GM19397 (cell line): ENCODE results near the gene ACVR1.

Experiments used
- ATAC-seq: cut with Tn5 transposase; IDR thresholded peaks from one replicate; pipeline ENCODE4 v1.9.1; 2021; ENCODE audit warnings: mild to moderate bottlenecking, moderate library complexity; ENCODE audit not compliant: unreplicated experiment

Gene ACVR1

DNA sequence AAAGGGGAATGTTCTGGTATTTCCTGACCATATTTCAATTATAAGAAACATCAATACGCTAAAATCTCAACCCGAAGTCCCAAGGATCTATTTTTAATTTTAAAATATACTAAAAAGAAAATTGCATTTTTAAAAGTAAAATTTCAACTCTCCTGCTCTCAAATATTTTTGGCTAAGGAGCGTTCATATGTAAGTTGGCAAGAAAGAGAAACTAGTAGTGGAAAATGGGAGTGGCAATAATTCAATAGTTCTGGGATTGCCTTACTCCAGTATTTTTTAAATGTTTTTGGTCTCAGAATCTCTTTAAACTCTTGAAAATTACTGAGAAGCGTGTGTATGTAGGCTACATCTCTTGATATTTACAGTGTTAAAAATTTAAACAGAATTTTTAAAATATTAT lies 72.7 kb downstream of the ACVR1 start:
- ATAC-seq, result no peak

DNA sequence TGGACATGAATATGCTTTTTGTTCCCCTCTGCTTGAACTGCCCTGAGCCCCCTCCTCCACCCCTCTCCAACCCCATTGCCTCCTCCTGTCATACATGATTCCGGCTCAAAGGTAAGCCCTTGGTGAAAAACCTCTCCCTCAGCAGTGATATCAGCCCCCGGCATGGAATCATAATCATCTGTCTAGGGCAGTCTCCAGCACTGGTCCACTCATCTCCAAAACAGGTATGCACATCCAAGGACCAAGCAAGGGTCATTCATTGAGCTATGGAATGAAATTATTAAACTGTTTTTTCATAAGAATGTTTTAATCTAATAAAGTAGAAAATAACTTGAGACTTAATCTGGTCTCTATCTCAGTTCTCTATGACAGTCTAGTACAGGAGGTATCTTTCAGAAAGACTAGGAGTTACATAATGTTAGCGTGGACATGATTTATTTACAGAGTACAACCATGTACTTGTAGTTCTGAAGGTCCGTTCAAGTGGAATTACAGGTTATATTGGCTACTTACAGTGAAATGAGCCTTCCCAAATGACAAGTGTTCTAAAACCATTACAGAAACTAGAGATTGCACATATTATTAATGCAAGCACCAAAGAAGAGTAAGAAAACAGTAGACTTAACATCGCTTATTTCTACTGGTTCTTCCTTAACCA lies 75.2 kb downstream of the ACVR1 start:
- ATAC-seq, result no peak

DNA sequence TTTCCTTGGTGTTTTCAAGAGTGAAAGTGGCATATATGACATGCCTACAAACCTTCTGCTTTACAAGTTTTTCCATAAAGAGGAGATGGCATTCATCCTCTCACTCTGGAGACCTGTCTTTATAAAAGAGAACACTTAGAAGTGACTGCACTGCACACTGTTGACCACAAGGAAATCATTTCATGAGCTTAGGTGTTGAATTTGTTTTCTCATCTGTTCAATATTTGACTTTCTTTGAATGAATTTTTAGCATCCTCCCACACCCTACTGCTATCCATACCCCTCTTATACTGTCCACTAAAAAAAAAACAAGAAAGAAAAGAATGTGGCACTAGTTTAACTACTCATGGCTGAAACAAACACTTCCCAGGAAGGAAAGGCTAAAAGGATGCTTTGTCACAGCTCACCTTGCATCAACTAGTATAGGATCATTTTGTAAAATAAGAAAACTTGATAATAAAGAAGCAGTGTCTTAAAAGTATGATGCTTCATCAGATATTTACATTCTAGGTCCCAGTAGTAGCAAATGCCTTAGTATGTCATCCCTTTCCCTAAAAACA lies 83.0 kb downstream of the ACVR1 start:
- ATAC-seq, result no peak

DNA sequence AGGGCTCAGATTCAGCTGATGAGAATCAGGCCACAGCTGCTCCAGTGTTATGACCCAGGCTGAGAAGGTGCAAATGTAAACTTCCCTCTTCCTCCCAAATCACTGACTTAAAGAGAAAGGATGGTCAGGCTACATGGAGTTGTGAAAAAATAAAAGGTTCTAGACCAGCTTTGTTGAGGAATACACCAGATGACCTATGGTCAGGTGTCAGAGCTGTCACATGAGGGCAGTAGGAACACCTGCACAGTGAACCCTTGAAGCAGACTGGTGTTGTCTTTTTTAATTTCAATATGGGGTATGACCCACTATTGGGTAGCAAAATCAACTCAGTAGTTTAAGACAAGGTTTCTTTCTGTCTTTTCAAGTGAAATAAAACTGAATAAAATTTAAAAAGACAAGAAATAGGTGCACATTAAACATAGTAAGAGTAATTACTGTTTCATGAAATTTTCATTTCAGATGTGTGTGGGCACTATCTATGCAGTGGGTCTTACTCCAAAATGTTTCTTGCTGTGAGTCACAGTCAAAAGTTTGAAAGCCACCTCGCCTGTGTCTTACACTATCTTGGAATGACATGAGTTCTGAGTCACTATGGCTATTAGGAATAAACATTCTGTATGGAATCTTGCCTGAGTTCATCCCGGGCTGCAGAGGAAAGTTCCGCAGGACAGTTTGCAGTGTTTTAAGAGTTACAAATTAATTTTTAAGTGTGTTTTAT lies 83.6 kb downstream of the ACVR1 start:
- ATAC-seq, result no peak

DNA sequence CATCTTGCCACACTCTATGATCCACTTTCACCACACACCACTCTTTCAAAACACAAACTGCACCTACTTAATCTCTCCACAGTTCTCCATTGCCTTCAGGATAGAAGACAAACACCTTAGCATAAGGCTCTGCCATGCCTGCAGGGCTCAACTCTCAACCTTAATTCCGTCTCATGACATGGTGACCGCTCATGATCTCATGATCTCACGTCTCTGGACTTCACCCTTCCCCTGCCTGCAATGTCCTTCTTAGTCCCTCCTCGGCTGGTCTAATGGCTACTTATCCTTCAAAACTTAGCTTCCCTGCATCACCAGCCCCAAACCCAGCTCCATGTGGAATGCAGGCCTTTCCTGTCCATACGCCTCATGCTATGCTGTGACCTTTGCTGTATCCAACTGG lies 85.3 kb downstream of the ACVR1 start:
- ATAC-seq, result no peak

DNA sequence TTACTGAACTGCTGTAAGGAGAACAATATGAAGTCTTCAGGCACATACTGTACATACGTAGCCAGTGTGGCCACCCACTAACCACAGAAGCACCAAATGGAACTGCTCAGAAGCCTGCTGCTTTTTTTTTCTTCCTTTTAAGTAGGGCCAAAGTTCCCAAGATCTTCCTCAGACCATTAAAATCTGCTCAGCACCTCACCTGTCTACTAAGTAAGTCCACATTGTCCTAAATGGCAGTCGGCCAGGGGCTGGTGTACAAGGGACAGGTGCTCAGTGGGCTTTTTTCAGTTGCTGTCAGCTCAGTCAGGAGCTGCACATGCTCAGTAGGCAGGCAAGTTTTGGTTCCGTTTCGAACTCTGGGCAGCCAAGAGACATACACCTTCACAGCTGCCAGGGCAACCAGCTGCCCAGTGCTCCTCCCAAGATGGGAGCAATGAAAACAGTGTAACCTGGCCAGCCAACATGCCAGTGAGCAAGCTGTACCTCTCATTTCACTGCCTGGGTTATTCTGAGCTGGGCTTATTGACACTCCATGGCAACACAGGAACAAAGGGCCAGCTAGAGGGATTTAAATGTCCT lies 86.1 kb downstream of the ACVR1 start:
- no peak for ATAC-seq

DNA sequence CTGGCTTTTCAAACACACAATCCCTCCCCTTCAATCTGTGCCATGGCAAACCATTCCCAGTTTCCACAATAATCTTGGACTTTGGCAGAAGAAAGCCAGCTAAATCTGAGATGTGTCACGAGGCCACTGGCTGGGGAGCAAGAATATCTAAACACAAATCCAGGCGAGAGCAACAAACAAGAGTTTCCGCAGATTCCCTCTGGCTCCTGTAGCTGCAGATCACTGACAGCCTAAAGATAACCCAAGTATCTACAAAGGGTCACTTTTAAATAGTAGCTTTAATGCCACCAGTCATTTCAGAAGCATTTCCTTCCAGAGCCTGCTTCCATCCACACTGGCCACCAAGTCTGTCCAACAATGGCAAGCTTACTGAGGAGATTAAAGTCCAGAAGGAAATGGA lies 86.9 kb downstream of the ACVR1 start:
- ATAC-seq, result no peak

DNA sequence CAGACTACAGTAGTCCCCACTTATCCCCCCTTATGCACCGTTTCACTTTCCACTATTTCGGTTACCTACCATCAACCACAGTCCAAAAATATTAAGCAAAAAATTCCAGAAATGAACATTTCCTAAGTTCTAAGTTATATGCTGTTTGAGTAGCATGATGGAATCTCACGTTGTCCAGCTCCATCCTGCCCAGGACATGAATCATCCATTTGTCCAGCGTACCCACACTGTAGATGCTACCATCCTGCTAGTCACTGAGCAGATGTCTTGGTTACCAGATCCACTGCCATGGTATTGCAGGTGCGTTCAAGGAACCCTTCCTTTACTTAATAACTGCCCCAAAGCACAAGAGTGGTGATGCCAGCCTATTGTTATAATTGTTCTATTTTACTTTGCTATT lies 87.9 kb downstream of the ACVR1 start:
- ATAC-seq, result no peak

DNA sequence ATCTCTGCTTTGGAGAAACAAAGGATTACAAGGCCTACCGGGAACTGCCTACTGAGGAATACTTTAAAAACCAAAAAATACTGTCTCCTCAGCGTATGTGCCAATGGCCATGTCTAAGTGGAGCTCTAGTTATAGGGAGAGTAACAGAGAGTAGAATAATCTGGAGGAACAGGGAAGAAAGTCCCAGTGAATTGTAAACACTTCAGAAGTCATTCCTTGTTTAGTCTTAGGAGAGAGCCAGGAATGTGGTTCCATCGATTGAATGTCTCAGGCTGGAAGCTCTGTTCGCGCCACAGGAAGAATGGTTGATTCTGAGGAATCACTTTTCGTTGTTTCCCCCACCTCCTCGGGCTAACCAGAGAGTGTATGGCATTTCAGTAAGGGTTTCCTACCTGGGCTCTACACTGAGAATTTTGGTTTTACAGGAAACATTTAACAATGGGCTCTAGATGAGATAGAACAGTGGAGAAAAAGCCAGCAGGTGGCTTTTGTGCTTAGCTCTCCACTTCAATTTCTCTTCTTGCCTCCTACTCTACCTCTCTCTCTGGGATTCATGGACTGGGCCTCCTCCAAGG lies 88.7 kb downstream of the ACVR1 start:
- no peak for ATAC-seq

DNA sequence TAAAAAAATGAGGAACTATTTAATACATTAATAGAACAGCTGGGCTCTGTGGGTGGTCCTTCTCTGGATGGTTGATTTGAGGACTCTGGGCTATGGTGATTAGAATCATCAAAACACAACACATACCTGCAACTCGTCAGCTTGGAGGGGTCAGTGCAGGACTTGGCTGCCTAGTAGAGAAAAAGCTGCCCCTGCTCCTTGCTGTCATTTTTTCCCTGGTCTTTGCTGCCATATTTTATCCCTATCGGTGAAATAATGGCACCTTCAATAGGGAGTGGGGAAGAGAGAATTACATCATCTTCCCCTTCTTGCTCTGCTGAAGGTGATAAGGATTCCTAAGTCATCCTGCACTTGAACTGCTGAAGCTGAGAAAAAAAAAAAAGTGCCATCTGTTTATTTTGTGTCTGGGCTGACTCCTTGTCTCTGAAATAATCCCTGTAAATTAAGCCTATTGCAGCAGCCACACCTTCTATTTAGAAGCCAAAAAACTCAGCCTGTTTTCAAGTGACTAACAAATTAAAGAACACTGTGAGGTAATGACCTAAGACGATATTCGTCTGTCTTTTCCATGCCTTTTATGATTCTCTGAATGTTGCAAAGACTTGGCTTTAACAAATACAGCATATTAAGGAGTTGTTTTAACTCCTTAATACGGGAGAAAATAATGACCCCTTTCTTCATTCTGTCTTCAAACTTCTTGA lies 89.3 kb downstream of the ACVR1 start:
- ATAC-seq, result no peak

DNA sequence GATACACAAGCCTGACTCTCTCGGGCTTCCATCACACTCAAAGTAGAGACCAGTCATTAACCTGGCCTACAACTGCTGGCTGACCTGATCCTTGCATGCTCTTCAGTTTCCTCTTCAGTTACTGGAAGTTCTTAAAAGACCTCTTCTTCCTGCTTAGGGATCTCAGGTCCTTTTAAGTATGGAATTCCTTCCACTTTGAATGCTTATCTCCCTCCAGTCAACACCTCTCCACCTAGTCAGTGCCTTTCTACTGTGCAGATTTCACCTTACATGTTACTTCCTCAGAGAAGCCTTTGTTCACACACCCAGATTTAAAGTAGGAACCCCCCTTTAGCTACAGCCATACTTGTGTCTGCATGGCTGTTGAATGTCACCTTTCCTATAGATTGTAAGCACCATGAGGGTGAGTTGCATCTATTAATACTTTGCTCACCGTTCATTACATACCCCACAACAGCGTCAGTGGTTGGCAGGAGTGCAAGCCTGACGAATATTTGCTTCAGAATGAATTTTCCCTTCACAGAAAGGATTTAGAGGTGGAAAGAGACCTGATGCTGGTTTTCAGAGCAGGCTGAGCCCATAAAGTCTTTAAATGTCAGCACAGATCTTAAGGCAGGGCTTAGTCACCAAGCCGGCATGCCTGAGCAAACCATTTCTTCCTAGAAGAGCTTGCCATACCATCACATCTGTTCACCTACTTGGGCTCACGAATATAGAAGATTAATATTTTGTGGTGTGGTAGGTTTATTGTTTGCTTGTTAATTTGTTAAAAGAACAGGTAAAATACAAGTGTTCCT lies 90.1 kb downstream of the ACVR1 start:
- no peak for ATAC-seq

DNA sequence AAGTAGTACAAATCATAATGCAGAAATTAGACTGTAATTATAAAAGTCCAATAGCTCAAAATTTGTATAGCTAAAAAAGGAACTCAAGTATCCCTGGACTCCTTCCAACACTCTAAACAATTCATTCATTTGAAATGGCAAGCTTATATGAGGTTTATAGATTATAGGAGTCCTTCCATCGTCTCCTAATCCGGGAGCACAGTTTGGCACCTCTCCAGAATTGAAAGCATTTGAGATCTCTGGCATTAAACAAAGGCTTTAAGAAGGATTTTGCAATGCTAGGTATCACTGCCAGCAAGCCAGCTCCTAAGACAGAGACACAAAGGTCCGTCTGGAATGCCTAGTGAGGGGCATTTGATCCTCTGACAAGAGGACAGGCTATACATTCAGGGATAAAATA lies 90.9 kb downstream of the ACVR1 start:
- no peak for ATAC-seq

DNA sequence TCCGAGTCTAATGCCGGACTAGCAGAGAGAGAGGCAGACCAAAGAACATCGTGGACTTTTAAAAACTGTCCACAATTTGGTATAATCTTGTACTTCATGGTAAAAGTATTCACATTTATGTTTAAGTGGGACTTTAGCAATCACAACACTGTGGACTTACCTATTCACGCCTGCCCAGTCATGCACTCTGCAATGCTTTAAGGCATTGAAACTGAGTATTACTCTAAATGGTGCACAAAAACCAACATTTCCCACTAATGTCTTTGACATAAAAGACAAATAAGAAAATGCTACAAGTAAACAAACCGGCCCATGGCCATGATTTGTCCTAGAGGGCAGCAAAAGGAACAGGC lies 91.3 kb downstream of the ACVR1 start:
- no peak for ATAC-seq

DNA sequence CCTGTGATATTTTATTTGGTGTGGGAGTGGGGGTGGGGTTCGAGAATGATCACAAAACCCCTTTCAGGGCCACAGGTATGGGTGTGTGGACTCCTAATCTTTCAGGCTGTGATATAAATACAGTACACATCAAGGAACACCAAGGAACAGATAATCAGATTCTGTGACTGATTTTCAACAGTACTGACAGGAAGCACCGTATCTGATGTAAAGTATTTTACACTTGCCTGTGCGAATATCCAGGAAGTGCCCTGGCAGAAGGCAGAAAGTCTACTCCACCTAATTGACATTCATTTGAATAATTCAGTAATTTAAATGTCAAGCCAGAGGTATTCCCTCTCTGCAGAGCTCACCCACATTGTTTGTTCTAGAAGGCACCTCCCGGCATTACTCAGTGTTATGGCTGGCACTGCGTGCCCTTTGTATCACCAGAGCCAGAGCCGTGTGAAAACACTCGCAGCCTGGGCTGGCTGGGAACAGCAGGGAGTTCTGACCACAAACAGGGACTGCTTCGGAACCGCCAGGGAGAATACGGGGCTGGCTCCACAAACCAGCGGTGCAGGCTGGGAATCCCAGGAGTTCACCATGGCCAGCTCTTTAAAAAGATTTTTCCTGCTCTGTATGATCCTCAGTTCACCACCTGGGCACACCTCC lies 91.8 kb downstream of the ACVR1 start:
- no peak for ATAC-seq

DNA sequence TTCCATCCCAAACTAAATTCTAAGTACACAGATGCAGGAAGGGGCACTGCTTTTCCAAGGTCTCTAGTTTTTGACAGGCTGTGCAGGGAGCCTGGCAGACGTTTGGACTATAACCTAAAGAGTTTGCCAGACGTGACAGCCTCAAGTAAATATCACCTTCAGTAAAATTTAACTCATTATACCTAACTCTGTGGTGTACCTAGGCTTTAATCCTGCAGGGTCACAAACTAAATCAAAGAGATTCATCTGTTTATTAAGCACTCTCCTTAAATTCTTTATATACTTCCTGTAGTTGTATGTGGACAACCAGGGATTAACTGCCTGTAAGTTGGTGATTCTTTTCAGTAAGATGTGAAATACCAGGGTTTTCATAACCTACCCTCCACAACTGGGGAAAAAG lies 92.9 kb downstream of the ACVR1 start:
- ATAC-seq, result no peak

DNA sequence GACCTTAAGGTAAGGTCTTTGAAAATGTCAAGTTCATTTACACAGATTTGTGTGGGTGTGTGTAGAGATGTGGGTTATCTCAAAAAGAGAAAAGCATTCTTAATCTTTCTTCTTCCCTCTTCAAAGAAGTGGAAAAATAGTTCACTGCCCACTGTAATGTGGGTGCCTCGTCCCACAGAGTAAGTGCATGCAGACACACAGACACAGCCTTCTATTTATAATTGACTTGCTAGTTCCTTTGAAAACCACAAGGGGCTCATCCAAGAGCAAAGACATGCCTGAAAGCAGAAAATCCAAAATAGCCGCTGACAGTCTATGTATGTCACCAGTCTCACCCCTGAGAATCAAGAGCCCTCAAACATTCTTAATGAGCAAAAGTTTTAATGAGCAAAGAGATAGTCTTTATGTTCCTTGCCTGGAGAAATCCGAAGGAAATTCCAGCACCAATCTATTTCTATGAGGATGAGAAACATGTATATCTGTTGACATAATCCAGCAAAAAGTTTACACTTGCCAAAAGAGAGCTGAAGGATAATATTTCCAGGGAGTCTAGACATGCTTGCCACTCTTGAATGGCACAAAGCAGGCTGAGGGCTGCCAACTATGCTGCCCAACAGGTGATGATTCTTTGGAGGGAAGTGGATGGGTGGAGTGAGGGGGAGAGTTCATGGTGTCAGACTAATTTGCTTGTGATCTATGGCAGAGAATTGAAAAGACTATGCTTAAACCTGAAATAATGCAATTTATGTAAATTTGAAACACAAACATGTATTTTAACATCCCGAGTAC lies 93.9 kb downstream of the ACVR1 start:
- no peak for ATAC-seq

DNA sequence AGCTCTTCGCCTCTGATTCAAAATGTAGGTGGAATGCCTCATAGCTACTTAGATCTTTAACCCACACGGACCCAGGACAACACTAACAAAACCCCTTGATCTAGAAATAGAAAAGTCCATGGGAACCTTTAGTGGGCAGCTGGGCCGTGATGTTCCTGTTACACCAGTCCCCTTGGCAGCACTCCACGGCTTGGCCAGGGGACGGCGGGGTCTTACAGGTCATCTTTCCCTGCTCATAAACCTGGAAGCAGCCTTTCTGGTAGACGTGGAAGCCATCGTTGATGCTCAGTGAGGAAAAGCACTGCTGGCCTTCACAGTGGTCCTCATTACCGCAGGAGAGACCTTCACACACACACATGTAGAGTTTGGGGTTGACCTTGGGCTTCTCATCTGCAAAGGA lies 95.9 kb downstream of the ACVR1 start:
- ATAC-seq, result no peak

DNA sequence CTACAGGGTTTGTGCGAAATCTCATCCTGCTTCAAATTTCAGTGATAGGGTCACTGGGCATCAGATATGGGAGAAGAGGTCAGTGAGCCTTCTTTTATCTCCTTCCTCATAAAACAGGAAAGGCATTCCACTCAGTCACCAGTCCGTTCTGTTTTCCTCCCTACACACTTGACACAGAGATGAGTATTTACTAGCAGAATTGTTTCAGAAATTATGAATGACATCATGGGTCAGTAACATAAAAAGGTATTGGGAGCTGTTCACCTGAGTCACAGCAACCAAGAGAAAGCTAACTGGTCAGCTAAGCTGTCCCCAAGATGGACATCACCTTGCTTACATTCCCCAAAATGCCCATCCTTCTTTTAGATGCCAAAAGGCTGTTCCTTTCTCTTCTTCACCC lies 96.3 kb downstream of the ACVR1 start:
- ATAC-seq, result no peak

DNA sequence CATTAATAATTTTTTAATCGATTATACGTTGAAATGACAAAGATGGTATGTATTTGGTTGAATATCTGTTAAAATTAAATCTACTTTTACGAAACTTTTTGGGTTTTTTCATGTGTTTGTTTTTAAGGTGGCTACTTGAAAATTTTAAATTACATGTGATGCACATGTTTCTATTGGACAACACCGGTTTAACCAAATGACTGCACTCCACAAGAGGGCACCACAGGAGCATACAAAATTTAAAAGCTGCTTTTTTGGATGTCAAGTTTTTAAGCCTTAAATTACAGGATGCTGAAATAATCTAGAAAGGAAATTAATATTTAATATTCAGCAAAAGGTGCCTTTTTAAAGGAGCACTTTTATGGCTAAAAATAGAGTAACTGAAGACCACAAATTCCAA lies 98.7 kb downstream of the ACVR1 start:
- ATAC-seq, result no peak
